HCT116 (cell line): Measurements from ENCODE around the gene SH2D6. TPM values are rescaled to one million over a fixed set of nuclear protein-coding genes. Genes with fewer than 3 reads are reported as not detected.

Experiments used
- ATAC-seq: fragments of 200-7000 bp; cut with Tn5 transposase; 2 replicates; pipeline ENCODE4 v1.9.1; 2020; ENCODE audit warnings: mild to moderate bottlenecking, moderate library complexity
- BruUV-seq: library from RNA; stranded (reverse); fragments of 400-500 nt; replicated peaks from 2 replicates; lab custom pipeline; 2021; lab: Mats Ljungman, UMichigan
- CTCF ChIA-PET: fragments of 300-600 bp; sonication (Branson Sonifier 250); formaldehyde crosslinking; loops from one replicate; lab custom pipeline; 2021; ENCODE audit warnings: antibody characterized with exemption; lab: Charles Lee
- POLR2A ChIA-PET: fragments of 300-600, 350-600 bp; sonication (Branson Sonifier 250); formaldehyde crosslinking; loops from one replicate; lab custom pipeline; 2021; ENCODE audit warnings: antibody characterized with exemption; lab: Charles Lee
- RAD21 ChIA-PET, 2 experiments: fragments of 300-600 bp; sonication (Branson Sonifier 250); formaldehyde crosslinking; loops; one replicate each; lab custom pipeline; 2023; ENCODE audit warnings: low total read pairs in 2 of 2; ENCODE audit not compliant: uncharacterized antibody in 2 of 2, unreplicated experiment in 2 of 2, low non-redundant PET in 1 of 2; lab: Charles Lee
- DNase-seq: peaks from one replicate; pipeline ENCODE4 v3.0.0-alpha.2; 2010; ENCODE audit warnings: low read depth, low spot score
- H2AFZ ChIP-seq: fragments of 200-600 bp; shearing (Covaris generic), sonication (generic); 2 replicates; pipeline ENCODE4 v1.6.1; 2017; ENCODE audit warnings: low read depth, mixed run types, mixed read lengths, antibody characterized with exemption, low read length; ENCODE audit not compliant: poor library complexity, severe bottlenecking
- H3K27ac ChIP-seq: 2 replicates; pipeline ENCODE4 v1.5.1; 2012; ENCODE audit warnings: low read depth, low read length
- H3K27me3 ChIP-seq: fragments of 200-600 bp; sonication (generic); 2 replicates; pipeline ENCODE4 v1.6.1; 2016; ENCODE audit warnings: mixed run types, low read length, mixed read lengths; ENCODE audit not compliant: insufficient read depth
- H3K36me3 ChIP-seq, 2 experiments: fragments of 200-500 bp in 1 of 2; fragments of 200-600 bp in 1 of 2; sonication (Bioruptor generic) in 1 of 2; sonication (generic) in 1 of 2; 2 replicates each; pipeline versions ENCODE4 v1.5.1 to v1.6.1; 2014 to 2016; ENCODE audit warnings: low read length in 2 of 2, inconsistent platforms in 1 of 2, mixed read lengths in 1 of 2, mixed run types in 1 of 2; ENCODE audit not compliant: insufficient read depth in 2 of 2, control insufficient read depth in 1 of 2
- H3K4me1 ChIP-seq, 2 experiments: fragments of 200-600 bp in 1 of 2; sonication (generic) in 1 of 2; 2 replicates each; pipeline versions ENCODE4 v1.5.1 to v1.6.1; 2012 to 2017; ENCODE audit warnings: low read length in 2 of 2, inconsistent platforms in 1 of 2, mild to moderate bottlenecking in 1 of 2, mixed read lengths in 1 of 2, mixed run types in 1 of 2, moderate library complexity in 1 of 2; ENCODE audit not compliant: insufficient read depth in 2 of 2, control insufficient read depth in 1 of 2
- H3K4me2 ChIP-seq: fragments of 200-600 bp; sonication (generic); 2 replicates; pipeline ENCODE4 v1.6.1; 2017; ENCODE audit warnings: mixed run types, low read length, mixed read lengths
- H3K4me3 ChIP-seq, 2 experiments: fragments of 200-600 bp in 1 of 2; sonication (generic) in 1 of 2; replicated peaks in 1 of 2; 2 replicates each; pipeline ENCODE4 v1.5.1; 2011 to 2016; ENCODE audit warnings: low read length in 2 of 2, control low read depth in 1 of 2, low read depth in 1 of 2, mild to moderate bottlenecking in 1 of 2, mixed read lengths in 1 of 2, mixed run types in 1 of 2
- H3K79me2 ChIP-seq: fragments of 200-600 bp; sonication (generic); 2 replicates; pipeline ENCODE4 v1.6.1; 2017; ENCODE audit warnings: mild to moderate bottlenecking, mixed run types, low read length, moderate library complexity, mixed read lengths; ENCODE audit not compliant: insufficient read depth
- H3K9ac ChIP-seq: fragments of 200-600 bp; sonication (generic); 2 replicates; pipeline ENCODE4 v1.6.1; 2016; ENCODE audit warnings: low read length, mixed read lengths
- H3K9me2 ChIP-seq: fragments of 200-600 bp; sonication (generic), shearing (Covaris generic); 2 replicates; pipeline ENCODE4 v1.6.1; 2017; ENCODE audit warnings: mixed run types, mild to moderate bottlenecking, moderate library complexity; ENCODE audit not compliant: insufficient read depth
- H3K9me3 ChIP-seq, 2 experiments: fragments of 200-500 bp in 1 of 2; fragments of 200-600 bp in 1 of 2; sonication (Bioruptor generic) in 1 of 2; sonication (generic) in 1 of 2; 2 replicates each; pipeline ENCODE4 v1.6.1; 2014 to 2017; ENCODE audit warnings: low read length in 2 of 2, mixed read lengths in 2 of 2, inconsistent platforms in 1 of 2, low read depth in 1 of 2, mild to moderate bottlenecking in 1 of 2, mixed run types in 1 of 2, moderate library complexity in 1 of 2; ENCODE audit not compliant: control insufficient read depth in 1 of 2, insufficient read depth in 1 of 2
- H4K20me1 ChIP-seq: fragments of 200-600 bp; sonication (generic), shearing (Covaris generic); 2 replicates; pipeline ENCODE4 v1.6.1; 2017; ENCODE audit warnings: mixed run types, mild to moderate bottlenecking, moderate library complexity; ENCODE audit not compliant: insufficient read depth
- CBX3 ChIP-seq: IDR thresholded peaks from 2 replicates; pipeline ENCODE4 v1.6.1; 2012; ENCODE audit warnings: low read depth
- CEBPB ChIP-seq: IDR thresholded peaks from 2 replicates; pipeline ENCODE4 v1.6.1; 2012; ENCODE audit warnings: low read depth
- EGR1 ChIP-seq: IDR thresholded peaks from 2 replicates; pipeline ENCODE4 v1.6.1; 2012; ENCODE audit warnings: low read depth
- EZH2 ChIP-seq: fragments of 200-600 bp; sonication (generic); IDR thresholded peaks from 2 replicates; pipeline ENCODE4 v1.6.1; 2017; ENCODE audit warnings: antibody characterized with exemption, mixed run types
- EZH2phosphoT487 ChIP-seq: fragments of 200-600 bp; IDR thresholded peaks from 2 replicates; pipeline ENCODE4 v1.6.1; 2018; ENCODE audit warnings: antibody characterized with exemption, borderline replicate concordance
- FOSL1 ChIP-seq: IDR thresholded peaks from 2 replicates; pipeline ENCODE4 v1.6.1; 2012; ENCODE audit warnings: low read depth
- JUND ChIP-seq: IDR thresholded peaks from 2 replicates; pipeline ENCODE4 v1.6.1; 2012
- POLR2A ChIP-seq: IDR thresholded peaks from 2 replicates; pipeline ENCODE4 v1.7.0; 2011; ENCODE audit warnings: borderline replicate concordance; ENCODE audit not compliant: insufficient read depth, insufficient read length; ENCODE audit errors: extremely low read depth
- POLR2AphosphoS5 ChIP-seq: IDR thresholded peaks from 2 replicates; pipeline ENCODE4 v1.6.1; 2011; ENCODE audit warnings: mild to moderate bottlenecking, low read depth, low read length, moderate library complexity
- RAD21 ChIP-seq: IDR thresholded peaks from 2 replicates; pipeline ENCODE4 v1.6.1; 2012; ENCODE audit warnings: low read depth, mild to moderate bottlenecking
- REST ChIP-seq: IDR thresholded peaks from 2 replicates; pipeline ENCODE4 v1.6.1; 2012; ENCODE audit warnings: low read depth
- SIN3A ChIP-seq: IDR thresholded peaks from 2 replicates; pipeline ENCODE4 v1.6.1; 2012; ENCODE audit warnings: low read depth
- SP1 ChIP-seq: IDR thresholded peaks from 2 replicates; pipeline ENCODE4 v1.6.1; 2012; ENCODE audit warnings: low read depth
- SRF ChIP-seq: IDR thresholded peaks from 2 replicates; pipeline ENCODE4 v1.6.1; 2012; ENCODE audit warnings: low read depth
- TCF7L2 ChIP-seq: IDR thresholded peaks from 2 replicates; pipeline ENCODE4 v1.7.0; 2011; ENCODE audit warnings: borderline replicate concordance, inconsistent platforms; ENCODE audit not compliant: insufficient read depth, insufficient read length; ENCODE audit errors: extremely low read depth
- YY1 ChIP-seq: IDR thresholded peaks from 2 replicates; pipeline ENCODE4 v1.6.1; 2011; ENCODE audit warnings: low read length, low read depth, moderate library complexity, mild to moderate bottlenecking; ENCODE audit not compliant: insufficient replicate concordance; ENCODE audit errors: extremely low read depth
- ZFX ChIP-seq: fragments of 450-650 bp; IDR thresholded peaks from 2 replicates; pipeline ENCODE4 v1.6.1; 2017
- intact Hi-C: fragments of 100-400 bp; cut with micrococcal nuclease; formaldehyde crosslinking; loops from 2 replicates; pipeline ENCODE4 v1.10.0; 2022
- total RNA-seq: library from RNA; stranded (reverse); gene quantifications from one replicate; pipeline ENCODE4 v1.2.1, GENCODE V29; 2021; ENCODE audit not compliant: unreplicated experiment
- TF ChIP-seq, protein P1 (sequence below): IDR thresholded peaks from 2 replicates; pipeline ENCODE4 v1.6.1; 2012
- TF ChIP-seq, protein P2 (sequence below): IDR thresholded peaks from 2 replicates; pipeline ENCODE4 v1.6.1; 2012

Gene SH2D6
- total RNA-seq, 1 experiment from 2014 or later: 2.7 TPM

DNA sequence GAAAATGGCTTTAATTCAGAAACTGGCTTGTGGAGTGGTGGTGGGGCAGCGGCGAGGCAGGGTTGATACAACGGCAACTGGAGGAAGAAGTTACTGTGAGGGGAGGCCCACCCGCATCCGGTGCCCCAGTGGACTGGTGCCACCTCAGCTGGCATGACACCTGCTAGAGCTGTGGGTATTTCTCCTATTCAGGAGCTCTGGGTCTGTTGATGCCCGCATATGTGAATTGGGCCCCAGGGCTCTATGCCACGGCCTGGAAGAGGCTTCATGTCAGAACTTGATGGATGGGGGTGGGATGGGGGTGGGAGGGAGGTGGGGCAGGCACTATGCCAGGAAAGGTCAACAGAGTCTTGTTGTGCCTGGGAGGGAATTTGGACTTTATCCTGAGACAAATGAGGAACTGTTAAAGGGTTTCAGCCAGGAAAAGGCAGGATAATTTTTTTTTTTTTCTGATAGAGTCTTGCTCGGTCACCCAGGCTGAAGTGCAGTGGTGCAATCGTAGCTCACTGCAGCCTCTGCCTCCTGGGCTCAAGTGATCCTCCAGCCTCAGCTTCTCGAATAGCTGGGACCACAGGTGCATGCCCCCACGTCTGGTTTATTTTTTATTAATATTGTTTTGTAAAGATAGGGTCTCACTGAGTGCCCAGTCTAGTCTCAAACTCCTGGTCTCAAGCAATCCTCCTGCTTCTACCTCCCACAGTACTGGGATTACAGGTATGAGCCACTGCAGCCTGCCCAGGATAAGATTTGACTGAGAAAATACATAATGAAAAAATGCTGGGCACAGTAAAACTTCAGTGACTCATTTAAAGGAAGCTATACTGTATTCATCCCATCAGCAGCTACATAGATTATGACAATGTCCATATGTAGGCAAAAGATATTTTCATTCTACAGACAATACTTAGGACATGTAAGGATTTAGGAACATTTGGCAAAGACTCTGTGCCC, 52.6 kb downstream of the SH2D6 start:
- Histone ChIP-seq H4K20me1 (no peaks in the 10 kb centered on the region), H3K4me2 (no peak overlapping the region), H3K36me3 (no peaks in the 10 kb centered on the region), H3K27me3 (no peaks in the 10 kb centered on the region), H3K9me3 (no peaks in the 10 kb centered on the region), H3K4me1 (peaks cover 28 to 51% of the 10 kb centered on the region in 2 experiments), H2AFZ (no peak overlapping the region), H3K9ac (no peak overlapping the region), H3K4me3 (no peak overlapping the region), H3K27ac (no peak overlapping the region), H3K79me2 (no peaks in the 10 kb centered on the region), H3K9me2 (no peaks in the 10 kb centered on the region)
- POLR2A ChIA-PET: interaction anchor here (0.7 to 1.5 kb wide), 5 partner anchors 14 to 69 kb away, joined by 3 to 6 read pairs (median 4); partner anchors contain the start of gene MAT2A
- RAD21 ChIA-PET: interaction anchor here in 1 of 2 experiments (0.7 kb wide), 1 partner anchor 9 kb away, joined by 4 read pairs; no protein-coding TSS in a partner anchor
- intact Hi-C loops: no loop called here
- BruUV-seq: no TSS peak
- ATAC-seq: no peak
- CTCF ChIA-PET: no interaction called here
- no peak for TF ChIP-seq EGR1
- no peak for TF ChIP-seq RAD21
- no peak for TF ChIP-seq CEBPB
- TF ChIP-seq POLR2AphosphoS5: no peak
- TF ChIP-seq SRF: no peak
- TF ChIP-seq, protein P1, sequence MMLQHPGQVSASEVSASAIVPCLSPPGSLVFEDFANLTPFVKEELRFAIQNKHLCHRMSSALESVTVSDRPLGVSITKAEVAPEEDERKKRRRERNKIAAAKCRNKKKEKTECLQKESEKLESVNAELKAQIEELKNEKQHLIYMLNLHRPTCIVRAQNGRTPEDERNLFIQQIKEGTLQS: no peak
- TF ChIP-seq CBX3: no peak
- TF ChIP-seq ZFX: no peak
- no peak for TF ChIP-seq FOSL1
- TF ChIP-seq JUND: no peak
- no peak for TF ChIP-seq POLR2A
- no peak for TF ChIP-seq EZH2phosphoT487
- TF ChIP-seq YY1: no peak
- TF ChIP-seq SP1: no peak
- no peak for TF ChIP-seq SIN3A
- no peak for TF ChIP-seq EZH2
- no peak for TF ChIP-seq TCF7L2
- TF ChIP-seq, protein P2, sequence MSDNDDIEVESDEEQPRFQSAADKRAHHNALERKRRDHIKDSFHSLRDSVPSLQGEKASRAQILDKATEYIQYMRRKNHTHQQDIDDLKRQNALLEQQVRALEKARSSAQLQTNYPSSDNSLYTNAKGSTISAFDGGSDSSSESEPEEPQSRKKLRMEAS: no peak
- TF ChIP-seq REST: no peak
- DNase-seq: no peak
